ENCODE data around the gene CUTC. TPM values are rescaled to one million over a fixed set of nuclear protein-coding genes. Genes with fewer than 3 reads are reported as not detected.
"Not testable (repeated sequence)": the region's sequence is repeated elsewhere in the genome, so short reads cannot be mapped to it uniquely, and the experiment has no call there.

Gene CUTC
- total RNA-seq, 1 donor from 2014 or later, result 25.4 TPM

DNA sequence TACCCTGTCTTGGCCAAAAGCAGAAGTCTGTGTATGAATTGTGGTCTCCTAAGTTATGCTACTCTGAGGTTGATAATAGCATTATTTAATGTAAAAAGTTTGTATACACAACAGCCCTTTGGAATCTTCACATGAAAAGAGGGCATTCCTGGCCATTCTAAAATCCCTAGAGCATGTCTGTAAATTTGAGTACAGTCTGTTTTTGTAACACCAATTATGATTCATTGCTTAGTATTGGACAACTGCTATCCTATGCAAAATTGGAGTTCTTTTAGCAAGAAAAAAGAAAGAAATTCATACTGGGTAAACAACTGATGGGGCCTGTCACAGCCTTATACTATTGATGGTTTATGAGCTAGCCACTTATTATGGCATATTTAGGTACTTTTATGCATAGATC is 10.2 kb downstream of the CUTC start:
- Mint-ChIP-seq H3K36me3 (ENCODE audit: low read depth) (peaks cover 85% of the 10 kb centered on the region), H3K9me3 (peaks cover 15% of the 10 kb centered on the region), H3K4me3 (no peak overlapping the region), H3K27me3 (no peaks in the 10 kb centered on the region), H3K27ac (no peak overlapping the region), H3K4me1 (no peaks in the 10 kb centered on the region)
- intact Hi-C loops (cut with micrococcal nuclease), result no loop called here
- DNase-seq (no peak), ATAC-seq (ENCODE audit: low read depth) (no peak)
- POLR2A ChIA-PET, result no interaction called here
- CTCF ChIA-PET, result no interaction called here
- TF ChIP-seq, protein P1, sequence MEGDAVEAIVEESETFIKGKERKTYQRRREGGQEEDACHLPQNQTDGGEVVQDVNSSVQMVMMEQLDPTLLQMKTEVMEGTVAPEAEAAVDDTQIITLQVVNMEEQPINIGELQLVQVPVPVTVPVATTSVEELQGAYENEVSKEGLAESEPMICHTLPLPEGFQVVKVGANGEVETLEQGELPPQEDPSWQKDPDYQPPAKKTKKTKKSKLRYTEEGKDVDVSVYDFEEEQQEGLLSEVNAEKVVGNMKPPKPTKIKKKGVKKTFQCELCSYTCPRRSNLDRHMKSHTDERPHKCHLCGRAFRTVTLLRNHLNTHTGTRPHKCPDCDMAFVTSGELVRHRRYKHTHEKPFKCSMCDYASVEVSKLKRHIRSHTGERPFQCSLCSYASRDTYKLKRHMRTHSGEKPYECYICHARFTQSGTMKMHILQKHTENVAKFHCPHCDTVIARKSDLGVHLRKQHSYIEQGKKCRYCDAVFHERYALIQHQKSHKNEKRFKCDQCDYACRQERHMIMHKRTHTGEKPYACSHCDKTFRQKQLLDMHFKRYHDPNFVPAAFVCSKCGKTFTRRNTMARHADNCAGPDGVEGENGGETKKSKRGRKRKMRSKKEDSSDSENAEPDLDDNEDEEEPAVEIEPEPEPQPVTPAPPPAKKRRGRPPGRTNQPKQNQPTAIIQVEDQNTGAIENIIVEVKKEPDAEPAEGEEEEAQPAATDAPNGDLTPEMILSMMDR (IDR thresholded peaks at IDR 0.05), result no peak

DNA sequence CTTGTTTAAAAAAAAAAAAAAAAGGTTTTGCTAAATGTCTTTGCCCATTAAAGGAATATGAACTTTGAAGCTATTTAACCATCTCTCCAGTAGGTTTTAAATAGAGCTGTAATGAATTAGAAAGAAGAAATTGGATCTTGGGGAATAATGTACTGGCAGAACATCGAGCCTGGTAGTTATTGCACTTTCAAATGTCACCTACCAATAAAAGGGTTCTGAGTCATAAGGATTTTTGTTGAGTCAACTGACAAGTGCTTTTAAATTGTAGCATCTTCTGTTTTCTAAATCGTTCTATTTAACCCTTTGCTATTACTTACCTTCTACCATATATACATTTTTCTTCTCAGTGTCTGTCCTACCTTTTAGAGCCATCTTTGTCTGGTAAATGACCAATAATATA is 10.7 kb downstream of the CUTC start:
- DNase-seq (no peak), ATAC-seq (ENCODE audit: low read depth) (no peak)
- TF ChIP-seq, protein P1 (IDR thresholded peaks at IDR 0.05), result no peak
- intact Hi-C loops (cut with micrococcal nuclease), result no loop called here
- Mint-ChIP-seq H3K36me3 (ENCODE audit: low read depth) (peaks cover 83% of the 10 kb centered on the region), H3K27me3 (no peaks in the 10 kb centered on the region), H3K27ac (no peak overlapping the region), H3K4me3 (no peak overlapping the region), H3K4me1 (no peaks in the 10 kb centered on the region), H3K9me3 (peaks cover 15% of the 10 kb centered on the region)
- CTCF ChIA-PET, result no interaction called here
- POLR2A ChIA-PET, result no interaction called here

GRCh38 chr10:99743841-99744240 is 11.8 kb downstream of the CUTC start:
- intact Hi-C loops (cut with micrococcal nuclease), result no loop called here

GRCh38 chr10:99746166-99746565 is 14.1 kb downstream of the CUTC start:
- not testable (repeated sequence) for H3K4me3 Mint-ChIP-seq
- H3K36me3 Mint-ChIP-seq (ENCODE audit: low read depth), result peaks cover 84% of the 10 kb centered on the region

More at GRCh38 chr10:99743841-99744240, 11.8 kb downstream of the CUTC start:
- TF ChIP-seq, protein P1 (IDR thresholded peaks at IDR 0.05), result no peak
- ChIA-PET POLR2A (no interaction called here), CTCF (no interaction called here)
- Mint-ChIP-seq H3K9me3 (peaks cover 15% of the 10 kb centered on the region), H3K4me3 (no peak overlapping the region), H3K4me1 (no peaks in the 10 kb centered on the region), H3K36me3 (ENCODE audit: low read depth) (peaks cover 87% of the 10 kb centered on the region), H3K27ac (no peak overlapping the region), H3K27me3 (no peaks in the 10 kb centered on the region)
- DNase-seq (no peak), ATAC-seq (ENCODE audit: low read depth) (no peak)

GRCh38 chr10:99748823-99749451 is 16.9 kb downstream of the CUTC start:
- intact Hi-C loops (cut with micrococcal nuclease), result no loop called here
- Mint-ChIP-seq H3K36me3 (ENCODE audit: low read depth) (peaks cover 79% of the 10 kb centered on the region), H3K4me3 (no peak overlapping the region), H3K27me3 (no peaks in the 10 kb centered on the region), H3K4me1 (no peaks in the 10 kb centered on the region), H3K27ac (no peak overlapping the region), H3K9me3 (no peaks in the 10 kb centered on the region)
- CTCF ChIA-PET, result no interaction called here
- DNase-seq, result no peak
- no peak for ATAC-seq (ENCODE audit: low read depth)
- TF ChIP-seq, protein P1 (IDR thresholded peaks at IDR 0.05), result no peak
- POLR2A ChIA-PET, result no interaction called here

More at GRCh38 chr10:99746166-99746565, 14.1 kb downstream of the CUTC start:
- H3K27ac Mint-ChIP-seq; H3K4me1 Mint-ChIP-seq; CTCF ChIA-PET; intact Hi-C loops (cut with micrococcal nuclease); POLR2A ChIA-PET; DNase-seq; H3K9me3 Mint-ChIP-seq; H3K27me3 Mint-ChIP-seq; ATAC-seq (ENCODE audit: low read depth): not testable (repeated sequence)

GRCh38 chr10:99750641-99751040 is 18.6 kb downstream of the CUTC start:
- TF ChIP-seq, protein P1 (IDR thresholded peaks at IDR 0.05), result no peak
- ATAC-seq (ENCODE audit: low read depth) (no peak), DNase-seq (no peak)
- Mint-ChIP-seq H3K4me3 (no peak overlapping the region), H3K27ac (no peak overlapping the region), H3K27me3 (no peaks in the 10 kb centered on the region), H3K36me3 (ENCODE audit: low read depth) (peaks cover 82% of the 10 kb centered on the region), H3K4me1 (no peaks in the 10 kb centered on the region), H3K9me3 (no peaks in the 10 kb centered on the region)
- ChIA-PET CTCF (no interaction called here), POLR2A (no interaction called here)
- intact Hi-C loops (cut with micrococcal nuclease), result no loop called here

Data from activated B cell treated with CpG ODN at 0.5 μM for 24 hours (primary cell).